ENCODE measurements around the gene NCCRP1. TPM values are rescaled to one million over a fixed set of nuclear protein-coding genes. Genes with fewer than 3 reads are reported as not detected.

The NCCRP1 gene
- polyA plus RNA-seq, 2 donors = 296 to 510 TPM

- WGBS, 2 donors = 68 to 79% methylated on average over 17 of the region's 17 CpGs
- peaks cover 8 to 21% of the 10 kb centered on the region in 2 donors for H3K4me1 ChIP-seq (ENCODE audit: control insufficient read depth in 2 of 2, insufficient read depth in 2 of 2, low read length in 1 of 2)
Observed at GRCh38 chr19:39170386-39171231, 26.2 kb upstream of the NCCRP1 start.

DNA sequence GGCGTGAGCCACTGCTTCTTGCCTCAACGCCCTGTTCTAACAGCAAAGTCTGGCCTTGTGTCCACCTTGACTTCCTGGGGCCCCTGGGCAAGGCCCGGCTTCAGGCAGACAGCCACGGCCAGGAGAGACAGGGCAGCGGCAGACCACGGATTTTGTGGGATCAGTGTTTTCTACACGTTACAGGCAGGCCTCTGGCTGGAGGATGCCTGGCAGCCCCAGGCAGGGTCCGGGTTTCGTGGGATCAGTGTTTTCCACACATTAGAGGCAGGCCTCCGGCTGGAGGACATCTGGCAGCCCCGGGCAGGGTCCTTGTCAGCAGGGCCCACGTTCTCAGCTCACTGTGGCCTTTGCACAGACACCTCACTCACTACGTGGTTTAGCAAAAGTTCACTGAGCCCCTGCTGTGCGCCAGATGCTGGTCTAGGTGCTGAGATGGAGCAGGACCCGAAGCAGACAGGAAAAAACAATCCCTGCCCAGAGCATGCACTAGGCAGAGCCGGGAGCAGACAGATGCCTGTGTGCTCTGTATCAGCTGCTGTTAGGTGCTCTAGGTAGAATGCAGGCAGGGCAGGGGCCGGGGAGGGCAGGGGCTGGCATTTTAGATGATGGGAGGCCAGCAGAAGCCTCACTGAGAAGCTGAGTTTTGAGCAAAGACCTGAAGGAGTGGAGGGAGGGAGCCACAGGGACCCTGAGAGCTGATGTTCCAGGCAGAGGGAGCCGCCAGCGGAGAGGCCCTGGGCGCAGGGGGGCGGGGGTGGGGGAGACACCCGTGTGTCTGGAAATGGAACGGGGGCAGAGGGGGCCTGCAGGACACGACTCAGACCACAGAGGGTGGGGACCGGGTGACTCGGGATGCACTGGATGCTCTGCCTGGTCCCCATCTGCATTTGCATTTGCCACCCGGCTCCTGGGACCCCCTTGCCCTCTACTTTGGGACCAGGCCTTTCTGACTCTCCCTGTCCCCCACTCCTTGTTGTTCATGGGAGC, 25.0 kb upstream of the NCCRP1 start:
- Histone ChIP-seq H3K27me3 (ENCODE audit: control insufficient read depth in 1 of 2, insufficient read depth in 2 of 2, low read length in 2 of 2) (no peaks in the 10 kb centered on the region), H3K9me3 (ENCODE audit: control insufficient read depth in 2 of 2, insufficient read depth in 1 of 2, low read depth in 1 of 2, low read length in 1 of 2) (no peaks in the 10 kb centered on the region), H3K27ac (ENCODE audit: low read depth in 2 of 2, low read length in 1 of 2) (no peak overlapping the region), H3K4me3 (ENCODE audit: low read depth in 1 of 2, low read length in 2 of 2) (no peak overlapping the region), H3K4me1 (ENCODE audit: control insufficient read depth in 2 of 2, insufficient read depth in 2 of 2, low read length in 1 of 2) (peaks cover 8 to 17% of the 10 kb centered on the region in 2 donors), H3K36me3 (ENCODE audit: control insufficient read depth in 2 of 2, insufficient read depth in 2 of 2, low read length in 1 of 2) (peaks cover 10 to 60% of the 10 kb centered on the region in 2 donors)
- 80 to 81% methylated on average over 27 of the region's 27 CpGs for WGBS, 2 donors

More at GRCh38 chr19:39170386-39171231, 26.2 kb upstream of the NCCRP1 start:
- no peak overlapping the region for H3K4me3 ChIP-seq (ENCODE audit: low read depth in 1 of 2, low read length in 2 of 2)
- H3K27ac ChIP-seq (ENCODE audit: low read depth in 2 of 2, low read length in 1 of 2) = peak overlapping the region; percentile 38 to 41
- H3K27me3 ChIP-seq (ENCODE audit: control insufficient read depth in 1 of 2, insufficient read depth in 2 of 2, low read length in 2 of 2) = no peaks in the 10 kb centered on the region
- H3K36me3 ChIP-seq (ENCODE audit: control insufficient read depth in 2 of 2, insufficient read depth in 2 of 2, low read length in 1 of 2) = peaks cover 4 to 50% of the 10 kb centered on the region in 2 donors
- H3K9me3 ChIP-seq (ENCODE audit: control insufficient read depth in 2 of 2, insufficient read depth in 1 of 2, low read depth in 1 of 2, low read length in 1 of 2) = no peaks in the 10 kb centered on the region

- Histone ChIP-seq H3K4me3 (ENCODE audit: low read depth in 1 of 2, low read length in 2 of 2) (no peak overlapping the region), H3K27me3 (ENCODE audit: control insufficient read depth in 1 of 2, insufficient read depth in 2 of 2, low read length in 2 of 2) (no peaks in the 10 kb centered on the region), H3K4me1 (ENCODE audit: control insufficient read depth in 2 of 2, insufficient read depth in 2 of 2, low read length in 1 of 2) (peaks cover under 1 to 6% of the 10 kb centered on the region in 2 donors), H3K36me3 (ENCODE audit: control insufficient read depth in 2 of 2, insufficient read depth in 2 of 2, low read length in 1 of 2) (peaks cover 16 to 69% of the 10 kb centered on the region in 2 donors), H3K9me3 (ENCODE audit: control insufficient read depth in 2 of 2, insufficient read depth in 1 of 2, low read depth in 1 of 2, low read length in 1 of 2) (no peaks in the 10 kb centered on the region), H3K27ac (ENCODE audit: low read depth in 2 of 2, low read length in 1 of 2) (no peak overlapping the region)
- 90% methylated on average over 32 to 45 of the region's 45 CpGs for WGBS, 2 donors
Observed at GRCh38 chr19:39172700-39173501, 23.9 kb upstream of the NCCRP1 start.

GRCh38 chr19:39173502-39173991, 23.2 kb upstream of the NCCRP1 start:
- Histone ChIP-seq H3K4me3 (ENCODE audit: low read depth in 1 of 2, low read length in 2 of 2) (no peak overlapping the region), H3K27ac (ENCODE audit: low read depth in 2 of 2, low read length in 1 of 2) (no peak overlapping the region), H3K4me1 (ENCODE audit: control insufficient read depth in 2 of 2, insufficient read depth in 2 of 2, low read length in 1 of 2) (peaks cover 0 to 6% of the 10 kb centered on the region in 2 donors), H3K36me3 (ENCODE audit: control insufficient read depth in 2 of 2, insufficient read depth in 2 of 2, low read length in 1 of 2) (peaks cover 17 to 75% of the 10 kb centered on the region in 2 donors), H3K27me3 (ENCODE audit: control insufficient read depth in 1 of 2, insufficient read depth in 2 of 2, low read length in 2 of 2) (no peaks in the 10 kb centered on the region), H3K9me3 (ENCODE audit: control insufficient read depth in 2 of 2, insufficient read depth in 1 of 2, low read depth in 1 of 2, low read length in 1 of 2) (no peaks in the 10 kb centered on the region)
- WGBS, 2 donors = 96 to 97% methylated on average over 23 to 25 of the region's 25 CpGs

DNA sequence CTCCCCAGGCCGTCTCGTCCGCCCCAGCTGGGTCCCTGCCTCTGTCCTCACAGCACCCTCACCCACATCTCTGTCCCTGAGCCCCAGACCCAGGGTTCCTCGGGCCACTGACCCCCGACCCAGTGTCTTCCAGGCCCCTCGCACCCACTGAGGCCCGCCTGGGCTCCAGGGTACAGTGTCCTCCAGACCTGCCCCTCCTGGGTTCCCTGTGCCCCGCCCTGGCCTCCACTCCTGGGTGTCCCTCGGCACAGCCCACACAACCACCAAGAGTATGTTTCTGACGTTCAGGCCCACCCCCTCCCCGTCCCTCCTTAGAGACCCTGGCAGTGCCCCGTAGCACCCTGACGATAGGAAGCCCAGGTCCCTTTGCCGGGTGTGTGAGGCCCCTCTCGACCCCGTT, 22.6 kb upstream of the NCCRP1 start:
- 83 to 92% methylated on average over 16 of the region's 16 CpGs for WGBS, 2 donors
- Histone ChIP-seq H3K4me3 (ENCODE audit: low read depth in 1 of 2, low read length in 2 of 2) (no peak overlapping the region), H3K9me3 (ENCODE audit: control insufficient read depth in 2 of 2, insufficient read depth in 1 of 2, low read depth in 1 of 2, low read length in 1 of 2) (no peaks in the 10 kb centered on the region), H3K27me3 (ENCODE audit: control insufficient read depth in 1 of 2, insufficient read depth in 2 of 2, low read length in 2 of 2) (no peaks in the 10 kb centered on the region), H3K36me3 (ENCODE audit: control insufficient read depth in 2 of 2, insufficient read depth in 2 of 2, low read length in 1 of 2) (peaks cover 22 to 76% of the 10 kb centered on the region in 2 donors), H3K27ac (ENCODE audit: low read depth in 2 of 2, low read length in 1 of 2) (no peak overlapping the region), H3K4me1 (ENCODE audit: control insufficient read depth in 2 of 2, insufficient read depth in 2 of 2, low read length in 1 of 2) (peaks cover 0 to 6% of the 10 kb centered on the region in 2 donors)

DNA sequence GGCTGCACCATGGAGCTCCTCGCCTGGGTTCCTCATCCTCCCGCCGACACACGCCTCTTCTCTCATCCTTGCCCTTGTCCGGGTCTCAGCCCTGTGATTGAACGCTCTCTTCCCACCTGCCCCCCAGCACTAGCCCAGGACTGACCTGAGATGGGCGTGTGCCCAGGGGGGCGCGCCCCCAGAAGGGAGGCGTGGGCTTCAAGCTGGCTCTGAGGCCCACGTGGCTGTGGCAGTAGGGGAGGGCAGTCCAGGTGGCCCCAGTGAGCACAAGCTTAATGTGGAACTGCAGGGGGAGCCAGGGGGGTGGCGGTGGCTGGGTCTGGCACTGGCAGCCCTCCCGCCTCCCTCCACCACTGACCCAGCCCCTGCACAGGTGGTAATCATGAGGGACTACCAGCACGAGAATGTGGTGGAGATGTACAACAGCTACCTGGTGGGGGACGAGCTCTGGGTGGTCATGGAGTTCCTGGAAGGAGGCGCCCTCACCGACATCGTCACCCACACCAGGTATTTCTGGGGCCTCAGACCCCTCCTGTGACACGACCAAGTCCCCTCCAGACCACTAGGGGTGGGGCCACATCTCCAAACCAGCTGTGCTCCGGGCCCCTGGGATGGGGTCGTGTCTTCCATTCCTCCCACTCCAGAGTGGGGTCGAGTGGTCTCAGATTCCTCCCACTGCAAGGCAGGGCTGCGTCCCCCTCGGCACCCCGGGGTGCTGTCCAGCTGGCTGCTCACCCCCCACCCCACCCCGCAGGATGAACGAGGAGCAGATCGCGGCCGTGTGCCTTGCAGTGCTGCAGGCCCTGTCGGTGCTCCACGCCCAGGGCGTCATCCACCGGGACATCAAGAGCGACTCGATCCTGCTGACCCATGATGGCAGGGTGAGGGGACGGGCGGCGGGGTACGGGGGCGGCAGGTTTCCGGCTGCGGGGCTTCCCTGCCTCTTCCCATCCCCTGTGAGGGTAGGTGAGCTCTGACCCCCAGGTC, 21.9 kb upstream of the NCCRP1 start:
- 90 to 92% methylated on average over 41 to 43 of the region's 43 CpGs for WGBS, 2 donors
- H3K36me3 ChIP-seq (ENCODE audit: control insufficient read depth in 2 of 2, insufficient read depth in 2 of 2, low read length in 1 of 2) = peaks cover 22 to 75% of the 10 kb centered on the region in 2 donors
- peaks cover 0 to 6% of the 10 kb centered on the region in 2 donors for H3K4me1 ChIP-seq (ENCODE audit: control insufficient read depth in 2 of 2, insufficient read depth in 2 of 2, low read length in 1 of 2)
- no peak overlapping the region for H3K4me3 ChIP-seq (ENCODE audit: low read depth in 1 of 2, low read length in 2 of 2)
- H3K27me3 ChIP-seq (ENCODE audit: control insufficient read depth in 1 of 2, insufficient read depth in 2 of 2, low read length in 2 of 2) = no peaks in the 10 kb centered on the region
- H3K27ac ChIP-seq (ENCODE audit: low read depth in 2 of 2, low read length in 1 of 2) = no peak overlapping the region
- no peaks in the 10 kb centered on the region for H3K9me3 ChIP-seq (ENCODE audit: control insufficient read depth in 2 of 2, insufficient read depth in 1 of 2, low read depth in 1 of 2, low read length in 1 of 2)

- whole genome bisulfite sequencing, 2 donors = 86 to 91% methylated on average over 7 of the region's 7 CpGs
- H3K9me3 ChIP-seq (ENCODE audit: control insufficient read depth in 2 of 2, insufficient read depth in 1 of 2, low read depth in 1 of 2, low read length in 1 of 2) = no peaks in the 10 kb centered on the region
- H3K27me3 ChIP-seq (ENCODE audit: control insufficient read depth in 1 of 2, insufficient read depth in 2 of 2, low read length in 2 of 2) = no peaks in the 10 kb centered on the region
- H3K36me3 ChIP-seq (ENCODE audit: control insufficient read depth in 2 of 2, insufficient read depth in 2 of 2, low read length in 1 of 2) = peaks cover 22 to 76% of the 10 kb centered on the region in 2 donors
- H3K27ac ChIP-seq (ENCODE audit: low read depth in 2 of 2, low read length in 1 of 2) = no peak overlapping the region
- H3K4me1 ChIP-seq (ENCODE audit: control insufficient read depth in 2 of 2, insufficient read depth in 2 of 2, low read length in 1 of 2) = peaks cover 0 to 3% of the 10 kb centered on the region in 2 donors
- H3K4me3 ChIP-seq (ENCODE audit: low read depth in 1 of 2, low read length in 2 of 2) = no peak overlapping the region
Observed at GRCh38 chr19:39175564-39175963, 21.2 kb upstream of the NCCRP1 start.

DNA sequence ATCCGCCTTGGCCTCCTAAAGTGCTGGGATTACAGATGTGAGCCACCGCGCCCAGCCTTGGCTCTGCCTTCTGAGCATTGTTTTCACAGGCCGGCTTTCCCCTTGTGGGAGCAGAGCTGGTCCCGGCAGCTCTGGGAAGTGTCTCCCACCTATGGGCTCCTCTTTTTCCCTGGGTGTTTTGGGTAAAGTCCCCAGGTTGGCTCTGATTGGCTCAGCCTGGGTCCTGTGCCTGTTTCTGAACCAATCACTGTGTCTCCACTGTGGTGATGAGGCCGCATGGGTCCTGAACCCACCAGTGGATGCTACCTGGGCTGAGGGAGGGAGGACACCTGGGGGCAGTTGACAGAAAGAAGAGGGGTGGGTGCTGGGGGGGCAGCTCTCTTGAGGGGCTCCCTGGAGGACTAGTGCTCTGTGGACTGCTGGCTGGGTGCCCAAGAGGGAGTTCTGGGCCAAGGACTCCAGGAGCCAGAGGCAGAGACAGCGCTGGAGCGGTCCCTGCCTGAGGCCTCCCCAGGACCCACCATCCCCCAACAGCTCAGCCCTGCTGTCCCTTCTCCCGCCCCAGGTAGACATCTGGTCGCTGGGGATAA, 19.6 kb upstream of the NCCRP1 start:
- H3K4me3 ChIP-seq (ENCODE audit: low read depth in 1 of 2, low read length in 2 of 2) = no peak overlapping the region
- H3K27me3 ChIP-seq (ENCODE audit: control insufficient read depth in 1 of 2, insufficient read depth in 2 of 2, low read length in 2 of 2) = no peaks in the 10 kb centered on the region
- no peaks in the 10 kb centered on the region for H3K9me3 ChIP-seq (ENCODE audit: control insufficient read depth in 2 of 2, insufficient read depth in 1 of 2, low read depth in 1 of 2, low read length in 1 of 2)
- 91 to 93% methylated on average over 10 of the region's 10 CpGs for WGBS, 2 donors
- H3K4me1 ChIP-seq (ENCODE audit: control insufficient read depth in 2 of 2, insufficient read depth in 2 of 2, low read length in 1 of 2) = no peaks in the 10 kb centered on the region
- peaks cover 22 to 69% of the 10 kb centered on the region in 2 donors for H3K36me3 ChIP-seq (ENCODE audit: control insufficient read depth in 2 of 2, insufficient read depth in 2 of 2, low read length in 1 of 2)
- no peak overlapping the region for H3K27ac ChIP-seq (ENCODE audit: low read depth in 2 of 2, low read length in 1 of 2)

Data from esophagus (tissue), 2 donors.